Measurements from ENCODE around the gene IFITM10.

Gene IFITM10

GRCh38 chr11:1699771-1700170 lies 50.6 kb downstream of the IFITM10 start:
- no peak for TF ChIP-seq CTCF (IDR thresholded peaks at IDR 0.05; ENCODE audit: low read depth, low read length)
- TF ChIP-seq MYC (IDR thresholded peaks at IDR 0.05; ENCODE audit: low read depth, low read length): no peak
- TF ChIP-seq MAX (IDR thresholded peaks at IDR 0.05; ENCODE audit: low read depth, low read length): no peak
- TF ChIP-seq POLR2A (IDR thresholded peaks at IDR 0.05; ENCODE audit: extremely low read depth, insufficient read length): no peak
- DNase-seq (ENCODE audit: low read depth): no peak
- H3K4me3 ChIP-seq (ENCODE audit: low read depth, low read length): no peak overlapping the region

GRCh38 chr11:1696608-1697570 lies 53.5 kb downstream of the IFITM10 start, which contains the start of gene KRTAP5-6:
TSS of gene KRTAP5-6 (plus strand) at chr11:1697195. CDS start at chr11:1697246, 51 bp downstream.
- DNase-seq (ENCODE audit: low read depth): no peak
- H3K4me3 ChIP-seq (ENCODE audit: low read depth, low read length): no peak within 1 kb of the TSS

GRCh38 chr11:1695548-1696108 lies 54.8 kb downstream of the IFITM10 start:
- DNase-seq (ENCODE audit: low read depth): no peak
- TF ChIP-seq MAX (IDR thresholded peaks at IDR 0.05; ENCODE audit: low read depth, low read length) (no peak), CTCF (IDR thresholded peaks at IDR 0.05; ENCODE audit: low read depth, low read length) (no peak), MYC (IDR thresholded peaks at IDR 0.05; ENCODE audit: low read depth, low read length) (no peak), POLR2A (IDR thresholded peaks at IDR 0.05; ENCODE audit: extremely low read depth, insufficient read length) (no peak)
- H3K4me3 ChIP-seq (ENCODE audit: low read depth, low read length): no peak overlapping the region

More at GRCh38 chr11:1696608-1697570, 53.5 kb downstream of the IFITM10 start, which contains the start of gene KRTAP5-6:
- TF ChIP-seq POLR2A (IDR thresholded peaks at IDR 0.05; ENCODE audit: extremely low read depth, insufficient read length) (no peak), CTCF (IDR thresholded peaks at IDR 0.05; ENCODE audit: low read depth, low read length) (no peak), MAX (IDR thresholded peaks at IDR 0.05; ENCODE audit: low read depth, low read length) (no peak), MYC (IDR thresholded peaks at IDR 0.05; ENCODE audit: low read depth, low read length) (no peak)

- DNase-seq (ENCODE audit: low read depth): no peak
- no peak overlapping the region for H3K4me3 ChIP-seq (ENCODE audit: low read depth, low read length)
- TF ChIP-seq MYC (IDR thresholded peaks at IDR 0.05; ENCODE audit: low read depth, low read length): no peak
- no peak for TF ChIP-seq POLR2A (IDR thresholded peaks at IDR 0.05; ENCODE audit: extremely low read depth, insufficient read length)
- no peak for TF ChIP-seq MAX (IDR thresholded peaks at IDR 0.05; ENCODE audit: low read depth, low read length)
- TF ChIP-seq CTCF (IDR thresholded peaks at IDR 0.05; ENCODE audit: low read depth, low read length): no peak
These were observed 55.4 kb downstream of the IFITM10 start for GRCh38 chr11:1694846-1695547.

GRCh38 chr11:1694064-1694845 lies 56.1 kb downstream of the IFITM10 start:
- TF ChIP-seq MYC (IDR thresholded peaks at IDR 0.05; ENCODE audit: low read depth, low read length) (0 out of 2 replicates have a peak, but pooled peaks have one; percentile 43), CTCF (IDR thresholded peaks at IDR 0.05; ENCODE audit: low read depth, low read length) (peak; percentile 83), POLR2A (IDR thresholded peaks at IDR 0.05; ENCODE audit: extremely low read depth, insufficient read length) (no peak), MAX (IDR thresholded peaks at IDR 0.05; ENCODE audit: low read depth, low read length) (0 out of 2 replicates have a peak, but pooled peaks have one; percentile 33)
- no peak overlapping the region for H3K4me3 ChIP-seq (ENCODE audit: low read depth, low read length)
- DNase-seq (ENCODE audit: low read depth): peak; percentile 84

Data from NB4 (cell line).